Stimulated activated CD4-positive, alpha-beta T cell treated with anti-CD3 and anti-CD28 coated beads, Interleukin-1b, Interleukin-23, amount 100 ng/mL, for 24 hours (primary cell): ENCODE measurements around the gene GOLGA6L26.
"Not testable (repeated sequence)": the region's sequence is repeated elsewhere in the genome, so short reads cannot be mapped to it uniquely, and the experiment has no call there.

Experiments used
- DNase-seq, 4 experiments: peaks; one replicate each; pipeline ENCODE4 v3.0.0-alpha.2; 2020; ENCODE audit warnings: low read depth in 4 of 4, low spot score in 1 of 4

The GOLGA6L26 gene, protein sequence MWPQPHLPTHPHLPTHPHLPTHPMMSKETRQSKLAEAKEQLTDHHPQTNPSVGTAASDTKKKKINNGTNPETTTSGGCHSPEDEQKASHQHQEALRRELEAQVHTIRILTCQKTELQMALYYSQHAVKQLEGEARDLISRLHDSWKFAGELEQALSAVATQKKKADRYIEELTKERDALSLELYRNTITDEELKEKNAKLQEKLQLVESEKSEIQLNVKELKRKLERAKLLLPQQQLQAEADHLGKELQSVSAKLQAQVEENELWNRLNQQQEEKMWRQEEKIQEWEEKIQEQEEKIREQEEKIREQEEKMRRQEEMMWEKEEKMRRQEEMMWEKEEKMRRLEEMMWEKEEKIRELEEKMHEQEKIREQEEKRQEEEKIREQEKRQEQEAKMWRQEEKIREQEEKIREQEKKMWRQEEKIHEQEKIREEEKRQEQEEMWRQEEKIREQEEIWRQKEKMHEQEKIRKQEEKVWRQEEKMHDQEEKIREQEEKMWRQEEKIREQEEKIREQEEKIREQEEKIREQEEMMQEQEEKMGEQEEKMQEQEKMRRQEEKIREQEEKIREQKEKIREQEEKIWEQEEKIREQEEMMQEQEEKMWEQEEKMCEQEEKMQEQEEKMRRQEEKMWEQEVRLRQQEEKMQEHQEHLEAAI

GRCh38 chr15:23334096-23334495, at the start of gene GOLGA6L26:
Gene GOLGA6L26, minus strand, starts transcription at chr15:23334196. Its CDS starts 61 bp downstream, at chr15:23334135.
- DNase-seq = not testable (repeated sequence)

GRCh38 chr15:23381192-23381591, 47.2 kb upstream of the GOLGA6L26 start:
- not testable (repeated sequence) for DNase-seq

DNA sequence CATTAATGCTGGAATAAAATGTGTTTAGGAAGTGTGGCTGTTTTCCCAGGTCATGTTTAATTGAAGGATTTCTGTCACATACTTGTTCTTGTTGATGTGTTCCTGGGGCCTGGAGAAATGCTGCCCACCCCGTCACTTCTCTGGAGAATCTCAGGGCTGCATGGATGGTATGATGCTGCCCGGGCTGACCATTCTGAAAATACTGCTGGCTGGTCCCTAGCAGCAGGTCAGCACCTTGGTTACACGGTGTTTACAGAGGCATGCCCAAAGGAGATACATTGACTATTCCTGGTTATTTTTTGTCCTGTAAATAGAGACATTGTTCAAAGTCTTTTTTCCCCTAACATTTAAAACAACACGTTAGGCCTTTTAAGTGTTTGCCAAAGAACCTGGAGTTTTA, 46.7 kb upstream of the GOLGA6L26 start:
- DNase-seq = not testable (repeated sequence)

DNA sequence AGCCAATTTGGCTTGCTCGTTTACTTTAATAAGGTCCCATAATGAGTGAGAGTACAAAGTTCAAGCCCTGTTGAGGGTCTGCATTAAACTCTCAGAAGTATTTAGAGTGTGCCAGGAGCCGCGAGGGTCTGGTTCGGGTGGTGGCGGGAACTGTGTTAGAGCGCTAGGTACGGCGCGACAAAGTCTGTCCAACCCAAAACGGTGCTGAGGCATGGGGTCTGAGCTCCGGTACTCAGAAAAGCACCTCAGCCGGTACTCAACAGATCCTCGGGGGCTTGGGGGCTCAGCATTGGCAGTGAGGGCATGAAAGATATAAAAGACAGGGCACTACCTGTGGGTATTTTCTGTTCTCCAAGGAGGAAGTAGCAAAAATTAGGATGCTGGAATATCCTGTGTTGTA, 45.0 kb upstream of the GOLGA6L26 start:
- DNase-seq = not testable (repeated sequence)

DNA sequence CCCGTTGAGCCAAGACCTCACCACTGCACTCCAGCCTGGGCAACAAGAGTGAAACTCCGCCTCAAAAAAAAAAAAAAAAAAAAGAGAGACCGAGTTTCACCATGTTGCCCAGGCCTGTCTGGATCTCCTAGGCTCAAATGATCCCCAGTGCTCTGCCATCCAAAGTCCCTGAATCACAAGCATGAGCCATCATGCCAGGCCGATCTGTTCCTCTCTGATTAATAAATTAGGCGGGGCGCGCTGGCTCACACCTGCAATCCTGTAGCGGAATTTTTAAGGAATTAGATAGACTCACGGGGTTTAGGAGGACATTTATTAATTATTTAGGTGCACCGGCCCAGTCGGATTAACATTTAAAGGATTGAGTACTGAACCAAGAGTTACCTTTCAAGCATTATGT, 40.2 kb upstream of the GOLGA6L26 start:
- DNase-seq = not testable (repeated sequence)

DNA sequence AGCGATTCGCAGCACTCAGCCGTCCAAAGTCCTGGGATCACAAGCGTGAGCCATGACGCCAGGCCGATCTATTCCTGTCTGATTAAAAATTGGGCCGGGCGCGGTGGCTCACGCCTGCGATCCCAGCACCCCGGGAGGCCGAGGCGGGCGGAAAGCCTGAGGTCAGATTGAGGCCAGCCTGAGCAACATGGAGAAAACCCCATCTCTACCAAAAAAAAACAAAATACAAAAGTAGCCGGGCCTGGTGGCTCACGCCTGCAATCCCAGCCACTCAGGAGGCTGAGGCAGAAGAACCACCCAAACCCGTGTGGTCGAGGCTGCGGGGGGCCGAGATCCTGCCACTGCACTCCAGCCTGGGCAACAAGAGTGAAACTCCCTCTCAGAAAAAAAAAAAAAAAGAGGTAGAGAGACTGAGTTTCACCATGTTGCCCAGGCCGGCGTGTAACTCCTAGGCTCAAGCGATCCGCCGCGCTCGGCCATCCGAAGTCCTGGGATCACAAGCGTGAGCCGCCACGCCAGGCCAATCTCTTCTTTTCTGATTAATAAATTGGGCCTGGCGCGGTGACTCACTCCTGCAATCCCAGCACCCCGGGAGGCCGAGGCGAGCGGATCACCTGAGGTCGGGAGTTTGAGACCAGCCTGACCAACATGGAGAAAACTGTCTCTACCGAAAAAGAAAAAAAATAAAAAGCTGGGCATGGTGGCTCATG, 39.0 kb upstream of the GOLGA6L26 start:
- DNase-seq = not testable (repeated sequence)

DNA sequence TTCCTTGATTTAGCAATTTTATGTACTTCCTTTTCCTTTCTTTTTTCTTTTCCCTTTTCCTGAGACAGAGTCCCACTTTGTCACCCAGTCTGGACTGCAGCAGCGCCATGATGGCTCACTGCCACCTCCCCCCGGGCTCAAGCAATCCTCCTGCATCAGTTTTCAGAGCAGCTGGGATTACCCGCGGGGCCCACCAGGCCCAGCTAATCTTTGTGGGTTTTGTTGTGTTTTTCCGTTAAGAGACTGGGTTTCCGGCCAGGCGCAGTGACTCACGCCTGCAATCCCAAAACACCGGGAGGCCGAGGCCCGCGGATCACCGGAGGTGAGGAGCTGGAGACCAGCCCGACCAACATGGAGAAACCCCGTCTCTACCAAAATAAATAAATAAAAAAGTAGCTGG, 38.3 kb upstream of the GOLGA6L26 start:
- no peak for DNase-seq

GRCh38 chr15:23371868-23372267, 37.9 kb upstream of the GOLGA6L26 start:
- DNase-seq = not testable (repeated sequence)

DNA sequence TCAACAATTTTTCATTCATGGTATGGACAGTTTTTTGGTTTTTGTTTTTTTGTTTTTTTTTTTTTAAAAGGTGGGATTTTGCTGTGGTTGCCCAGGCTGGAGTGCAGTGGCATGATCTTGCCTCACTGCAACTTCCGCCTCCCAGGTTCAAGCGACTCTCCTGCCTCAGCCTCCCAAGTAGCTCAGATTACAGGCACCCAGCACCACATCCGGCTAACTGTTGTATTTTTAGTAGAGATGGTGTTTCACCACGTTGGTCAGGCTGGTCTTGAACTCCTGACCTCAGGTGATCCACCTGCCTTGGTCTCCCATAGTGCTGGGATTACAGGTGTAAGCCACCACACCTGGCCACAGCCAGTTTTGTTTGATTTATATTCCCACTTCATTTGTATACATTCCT, 37.1 kb upstream of the GOLGA6L26 start:
- DNase-seq = not testable (repeated sequence)

DNA sequence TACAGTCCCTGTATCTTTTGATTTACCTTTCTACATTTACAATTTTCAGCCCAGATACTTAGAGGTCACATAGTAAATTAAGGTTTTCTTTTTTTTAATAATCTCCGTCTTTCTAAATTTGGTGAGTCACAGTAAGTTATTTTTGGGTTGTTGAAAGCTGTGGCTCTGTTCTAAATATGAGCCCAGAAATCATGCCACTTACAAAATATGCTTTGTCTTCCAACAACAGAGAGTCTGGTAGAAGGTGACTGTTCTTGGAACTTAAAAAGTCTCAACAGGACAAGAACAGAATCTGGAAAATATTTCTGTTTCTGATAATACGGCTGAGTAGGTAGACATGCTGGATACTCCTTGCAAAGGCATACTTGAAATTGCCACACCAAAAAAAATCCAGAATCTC, 36.6 kb upstream of the GOLGA6L26 start:
- no peak for DNase-seq

GRCh38 chr15:23364261-23364660, 30.3 kb upstream of the GOLGA6L26 start:
- not testable (repeated sequence) for DNase-seq

- not testable (repeated sequence) for DNase-seq
Observed at GRCh38 chr15:23362622-23363021, 28.6 kb upstream of the GOLGA6L26 start.

GRCh38 chr15:23354448-23354847, 20.5 kb upstream of the GOLGA6L26 start, which contains the start of gene GOLGA8S:
Gene GOLGA8S, plus strand, starts transcription at chr15:23354748. Its CDS starts 62 bp downstream, at chr15:23354810.
- DNase-seq = not testable (repeated sequence)

GRCh38 chr15:23311233-23311632, 22.8 kb downstream of the GOLGA6L26 start:
- DNase-seq = not testable (repeated sequence)

GRCh38 chr15:23305921-23306320, 28.1 kb downstream of the GOLGA6L26 start:
- not testable (repeated sequence) for DNase-seq

- DNase-seq = not testable (repeated sequence)
Observed at GRCh38 chr15:23304805-23305204, 29.2 kb downstream of the GOLGA6L26 start.

DNA sequence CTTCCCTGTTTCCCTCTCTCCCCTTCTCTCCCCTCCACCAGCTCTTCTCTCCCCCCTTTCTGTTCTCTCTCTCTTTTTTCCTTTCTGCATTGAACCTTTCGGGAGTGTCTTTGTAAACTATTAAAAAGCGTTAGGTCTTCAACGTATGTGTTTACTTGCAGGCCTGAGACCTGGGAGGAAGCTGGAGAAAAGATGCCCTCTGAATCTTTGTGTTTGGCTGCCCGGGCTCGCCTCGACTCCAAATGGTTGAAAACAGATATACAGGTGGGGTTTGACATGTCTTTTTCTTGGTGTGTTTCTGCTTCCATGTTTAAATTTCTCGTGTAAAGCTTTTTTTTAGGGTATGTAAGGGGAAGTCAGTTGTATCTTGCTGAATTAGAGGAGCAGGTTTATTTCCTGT, 29.7 kb downstream of the GOLGA6L26 start:
- not testable (repeated sequence) for DNase-seq

GRCh38 chr15:23303654-23304053, 30.3 kb downstream of the GOLGA6L26 start:
- DNase-seq = peak in 2 of 4 experiments; percentile 1 to 6

- not testable (repeated sequence) for DNase-seq
Observed at GRCh38 chr15:23303246-23303645, 30.8 kb downstream of the GOLGA6L26 start.
